Brain microvascular endothelial cell (primary cell): ENCODE results near the gene L3MBTL3.

Experiments used
- DNase-seq: peaks from one replicate; pipeline ENCODE4 v3.0.0-alpha.2; 2020
- H3K27ac ChIP-seq: fragments of 250-450 bp; sonication (Bioruptor Pico); 2 replicates; pipeline ENCODE4 v1.5.1; 2020; ENCODE audit warnings: mild to moderate bottlenecking, moderate library complexity
- H3K27me3 ChIP-seq: fragments of 250-450 bp; sonication (Bioruptor Pico); replicated peaks from 2 replicates; pipeline ENCODE4 v1.5.1; 2020; ENCODE audit warnings: mild to moderate bottlenecking
- H3K36me3 ChIP-seq: fragments of 250-450 bp; sonication (Bioruptor Pico); replicated peaks from 2 replicates; pipeline ENCODE4 v1.5.1; 2020; ENCODE audit warnings: mild to moderate bottlenecking
- H3K4me3 ChIP-seq: 2 replicates; pipeline ENCODE4 v1.5.1; 2011; ENCODE audit warnings: low read depth, mild to moderate bottlenecking, control low read depth, low read length, moderate library complexity
- CTCF ChIP-seq: IDR thresholded peaks from 2 replicates; pipeline ENCODE4 v1.5.1; 2011; ENCODE audit warnings: low read depth, mild to moderate bottlenecking, moderate library complexity, low read length, control low read depth, inconsistent platforms; ENCODE audit errors: missing control alignments
- in situ Hi-C: cut with HindIII; loops from 2 replicates; pipeline ENCODE4 v1.10.0; 2017; ENCODE audit warnings: low sequenced_read_pairs, low pct_ligation_motif_present

The L3MBTL3 gene

GRCh38 chr6:130090796-130091195 lies 72.4 kb downstream of the L3MBTL3 start:
- Histone ChIP-seq H3K27me3 (no peaks in the 10 kb centered on the region), H3K36me3 (no peaks in the 10 kb centered on the region), H3K27ac (no peak overlapping the region), H3K4me3 (no peak overlapping the region)
- in situ Hi-C loops: no loop called here
- no peak for TF ChIP-seq CTCF
- DNase-seq: no peak

GRCh38 chr6:130093546-130093945 lies 75.2 kb downstream of the L3MBTL3 start:
- no peaks in the 10 kb centered on the region for H3K27me3 ChIP-seq
- H3K27ac ChIP-seq: no peak overlapping the region
- TF ChIP-seq CTCF: no peak
- DNase-seq: no peak
- no peak overlapping the region for H3K4me3 ChIP-seq
- in situ Hi-C loops: no loop called here
- no peaks in the 10 kb centered on the region for H3K36me3 ChIP-seq

GRCh38 chr6:130098317-130098716 lies 79.9 kb downstream of the L3MBTL3 start:
- no peak overlapping the region for H3K4me3 ChIP-seq
- no peak for DNase-seq
- no peak for TF ChIP-seq CTCF
- no peak overlapping the region for H3K27ac ChIP-seq
- no peaks in the 10 kb centered on the region for H3K27me3 ChIP-seq
- in situ Hi-C loops: no loop called here
- no peaks in the 10 kb centered on the region for H3K36me3 ChIP-seq

- no peaks in the 10 kb centered on the region for H3K27me3 ChIP-seq
- no peak overlapping the region for H3K27ac ChIP-seq
- no peak for TF ChIP-seq CTCF
- H3K36me3 ChIP-seq: no peaks in the 10 kb centered on the region
- DNase-seq: no peak
- in situ Hi-C loops: no loop called here
- no peak overlapping the region for H3K4me3 ChIP-seq
These were observed 80.7 kb downstream of the L3MBTL3 start for GRCh38 chr6:130099119-130099518.

- Histone ChIP-seq H3K36me3 (no peaks in the 10 kb centered on the region), H3K27me3 (no peaks in the 10 kb centered on the region), H3K4me3 (no peak overlapping the region), H3K27ac (no peak overlapping the region)
- in situ Hi-C loops: no loop called here
- no peak for TF ChIP-seq CTCF
- no peak for DNase-seq
These were observed 87.8 kb downstream of the L3MBTL3 start for GRCh38 chr6:130105996-130106704.

GRCh38 chr6:130107710-130108109 lies 89.3 kb downstream of the L3MBTL3 start:
- TF ChIP-seq CTCF: no peak
- Histone ChIP-seq H3K27ac (no peak overlapping the region), H3K4me3 (no peak overlapping the region), H3K36me3 (no peaks in the 10 kb centered on the region), H3K27me3 (no peaks in the 10 kb centered on the region)
- in situ Hi-C loops: no loop called here
- no peak for DNase-seq
